GM12801 (cell line): ENCODE data around the gene FN1.

ENCODE experiments used
- TF ChIP-seq, protein P1 (sequence below): IDR thresholded peaks from one replicate; pipeline ENCODE4 v1.5.1; 2011; ENCODE audit warnings: control low read depth; ENCODE audit not compliant: insufficient read length; ENCODE audit errors: extremely low read depth

The FN1 gene

DNA sequence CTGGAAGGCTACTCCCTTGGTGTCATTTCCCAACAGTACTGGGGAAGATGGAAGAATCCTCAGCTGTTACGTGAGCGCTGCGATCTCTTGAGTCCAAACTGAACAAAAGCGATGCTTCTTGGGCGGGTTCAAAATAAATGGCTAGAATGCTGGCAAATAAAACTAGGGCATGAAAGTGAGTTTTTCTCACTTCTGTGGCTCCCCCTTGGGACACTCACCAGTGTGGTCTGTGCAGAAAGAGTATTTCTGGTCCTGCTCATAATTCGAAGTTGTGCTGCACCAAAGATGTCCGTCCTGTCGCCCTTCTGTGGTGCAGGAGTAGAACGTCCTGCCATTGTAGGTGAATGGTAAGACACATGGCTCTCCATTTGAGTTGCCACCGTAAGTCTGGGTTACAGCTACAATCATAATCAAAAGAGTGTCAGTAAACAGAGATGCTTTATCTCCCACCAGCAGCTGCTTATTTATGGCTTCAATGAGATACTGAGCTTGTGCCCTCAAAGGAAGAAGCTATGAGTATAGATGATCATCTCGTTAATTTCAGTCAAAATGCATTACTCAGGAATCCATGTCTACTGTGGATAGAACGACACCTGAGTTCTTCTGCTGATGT, 11.8 kb downstream of the FN1 start:
- TF ChIP-seq, protein P1, sequence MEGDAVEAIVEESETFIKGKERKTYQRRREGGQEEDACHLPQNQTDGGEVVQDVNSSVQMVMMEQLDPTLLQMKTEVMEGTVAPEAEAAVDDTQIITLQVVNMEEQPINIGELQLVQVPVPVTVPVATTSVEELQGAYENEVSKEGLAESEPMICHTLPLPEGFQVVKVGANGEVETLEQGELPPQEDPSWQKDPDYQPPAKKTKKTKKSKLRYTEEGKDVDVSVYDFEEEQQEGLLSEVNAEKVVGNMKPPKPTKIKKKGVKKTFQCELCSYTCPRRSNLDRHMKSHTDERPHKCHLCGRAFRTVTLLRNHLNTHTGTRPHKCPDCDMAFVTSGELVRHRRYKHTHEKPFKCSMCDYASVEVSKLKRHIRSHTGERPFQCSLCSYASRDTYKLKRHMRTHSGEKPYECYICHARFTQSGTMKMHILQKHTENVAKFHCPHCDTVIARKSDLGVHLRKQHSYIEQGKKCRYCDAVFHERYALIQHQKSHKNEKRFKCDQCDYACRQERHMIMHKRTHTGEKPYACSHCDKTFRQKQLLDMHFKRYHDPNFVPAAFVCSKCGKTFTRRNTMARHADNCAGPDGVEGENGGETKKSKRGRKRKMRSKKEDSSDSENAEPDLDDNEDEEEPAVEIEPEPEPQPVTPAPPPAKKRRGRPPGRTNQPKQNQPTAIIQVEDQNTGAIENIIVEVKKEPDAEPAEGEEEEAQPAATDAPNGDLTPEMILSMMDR, result no peak

DNA sequence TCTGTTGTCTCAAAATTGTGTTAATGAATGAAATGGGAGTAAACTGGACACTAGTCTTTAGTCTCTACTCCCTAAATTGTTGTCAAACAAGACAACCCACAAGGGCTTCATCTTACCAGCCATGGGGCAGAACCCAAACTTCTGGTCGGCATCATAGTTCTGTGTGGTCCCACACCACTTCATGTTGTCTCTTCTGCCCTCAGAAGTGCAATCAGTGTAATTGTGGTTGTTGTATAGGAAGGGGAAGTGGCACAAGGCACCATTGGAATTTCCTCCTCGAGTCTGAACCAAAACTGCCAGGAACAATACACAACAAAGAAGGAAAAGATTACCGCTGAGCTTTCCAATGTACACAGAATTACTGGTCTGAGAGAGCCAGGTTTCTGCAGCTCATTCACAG, 12.6 kb downstream of the FN1 start:
- TF ChIP-seq, protein P1, result no peak

DNA sequence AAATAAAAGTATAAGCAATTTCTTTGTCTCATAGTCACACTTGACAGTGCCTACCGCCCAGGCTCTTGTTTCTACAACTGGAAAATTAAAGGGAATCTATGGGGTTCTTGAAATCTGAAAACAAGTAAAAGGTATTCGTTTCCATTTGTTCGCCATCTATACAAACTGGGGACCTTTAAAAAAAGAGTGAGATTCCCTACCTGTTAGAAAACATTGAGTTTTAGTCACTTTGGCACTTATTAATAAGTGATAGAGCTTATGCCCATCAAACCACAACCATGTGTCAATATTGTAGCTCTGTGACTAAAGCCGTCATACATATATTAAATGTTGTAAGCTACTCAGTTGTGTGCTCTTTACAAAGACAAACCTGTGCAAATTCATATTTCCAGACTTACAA, 13.2 kb downstream of the FN1 start:
- TF ChIP-seq, protein P1, result no peak

DNA sequence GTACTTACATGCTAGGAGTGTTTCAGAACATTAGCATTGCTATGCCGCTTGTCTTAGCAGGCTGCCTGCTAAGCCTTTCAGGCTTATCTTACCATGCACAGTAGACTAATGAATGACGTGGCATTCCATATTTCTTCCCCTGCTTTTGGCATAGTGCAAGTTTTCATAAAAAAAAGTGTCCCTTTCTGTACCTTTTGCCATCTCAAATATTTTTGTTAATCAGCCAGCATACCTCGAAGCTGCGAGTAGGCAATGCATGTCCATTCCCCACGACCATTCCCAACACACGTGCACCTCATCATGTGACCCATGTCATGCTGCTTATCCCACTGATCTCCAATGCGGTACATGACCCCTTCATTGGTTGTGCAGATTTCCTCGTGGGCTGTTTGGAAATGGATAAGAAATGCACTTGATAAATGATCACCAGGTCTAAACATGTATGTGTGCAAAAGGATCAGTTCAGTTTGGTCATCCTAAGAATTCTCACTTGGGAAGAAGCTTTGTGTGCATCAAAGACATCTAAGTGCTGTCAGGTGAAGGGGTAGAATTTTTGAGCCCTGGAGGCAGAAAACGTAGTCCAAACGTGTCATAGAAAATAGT, 13.9 kb downstream of the FN1 start:
- TF ChIP-seq, protein P1, result no peak

DNA sequence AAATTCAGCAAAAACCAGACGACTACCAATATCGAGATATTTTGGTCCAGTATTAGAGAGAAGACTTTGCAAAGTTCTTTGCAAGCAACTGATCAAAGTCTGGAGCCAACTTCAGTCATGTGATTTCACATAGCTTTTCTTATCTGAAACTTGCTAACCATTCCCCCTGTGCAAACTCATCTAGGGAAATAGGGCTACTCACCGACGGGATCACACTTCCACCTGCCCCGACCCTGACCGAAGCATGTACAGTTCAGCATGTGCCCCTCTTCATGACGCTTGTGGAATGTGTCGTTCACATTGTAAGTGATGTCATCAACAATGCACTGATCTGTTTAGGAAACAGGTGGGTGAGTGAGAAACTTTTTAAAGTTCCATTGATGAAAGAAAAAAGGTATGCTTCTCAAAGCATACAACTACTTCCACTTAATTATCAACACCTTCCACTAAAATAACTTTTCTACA, 15.4 kb downstream of the FN1 start:
- TF ChIP-seq, protein P1, result no peak

DNA sequence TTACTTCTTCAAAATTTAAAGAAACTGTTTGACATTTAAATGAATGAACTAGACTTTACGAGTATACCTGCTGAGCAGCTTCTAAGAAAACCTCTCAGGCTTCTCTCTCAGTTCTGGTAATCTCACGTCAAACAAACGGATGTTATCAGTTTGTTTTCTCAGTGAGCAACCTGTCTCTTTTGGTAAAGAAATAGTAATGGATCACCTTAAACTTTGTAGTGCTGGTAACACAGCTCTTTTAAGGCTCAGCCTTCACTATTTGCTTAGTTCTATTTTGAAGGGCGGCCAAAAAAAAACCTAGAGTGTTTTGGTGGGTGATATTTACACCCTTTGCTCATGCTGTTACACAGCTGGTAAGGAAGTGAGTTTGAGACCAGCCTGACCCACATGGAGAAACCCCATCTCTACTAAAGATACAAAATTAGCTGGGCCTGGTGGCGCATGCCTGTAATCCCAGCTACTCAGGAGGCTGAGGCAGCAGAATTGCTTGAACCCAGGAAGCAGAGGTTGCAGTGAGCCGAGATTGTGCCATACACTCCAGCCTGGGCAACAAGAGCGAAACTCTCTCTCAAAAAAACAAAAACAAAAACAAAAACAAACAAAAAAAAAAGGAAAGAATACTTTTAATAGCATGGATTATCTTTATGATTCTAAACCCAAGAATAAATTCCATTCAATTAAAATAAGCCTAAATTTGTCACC, 15.9 kb downstream of the FN1 start:
- TF ChIP-seq, protein P1, result no peak

DNA sequence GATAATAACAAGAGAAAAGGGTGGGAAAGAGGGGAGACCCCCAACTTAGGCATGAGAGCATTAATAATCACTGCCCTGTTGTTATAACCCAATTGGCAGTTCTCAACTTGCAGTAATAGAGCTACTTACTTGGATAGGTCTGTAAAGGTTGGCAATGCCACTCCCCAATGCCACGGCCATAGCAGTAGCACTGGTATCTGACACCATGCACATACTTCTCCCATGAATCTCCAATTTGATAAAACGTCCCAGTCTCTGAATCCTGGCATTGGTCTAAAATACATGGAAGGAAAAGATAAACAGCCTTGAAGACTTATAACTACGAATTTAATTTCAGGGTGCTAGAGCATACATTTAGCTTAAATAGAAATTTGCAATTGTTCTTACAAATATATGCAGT, 16.8 kb downstream of the FN1 start:
- TF ChIP-seq, protein P1, result no peak
